ENCODE results near the gene ZFAND2A. TPM values are rescaled to one million over a fixed set of nuclear protein-coding genes. Genes with fewer than 3 reads are reported as not detected.

ZFAND2A gene
- total RNA-seq, 1 experiment from 2014 or later, result 13.7 TPM

GRCh38 chr7:1136841-1137516, 23.0 kb downstream of the ZFAND2A start:
- no peak overlapping the region for H3K27ac ChIP-seq (ENCODE audit: insufficient read length, low read depth, low read length)

More at GRCh38 chr7:1136841-1137516, 23.0 kb downstream of the ZFAND2A start:
- Histone ChIP-seq H2AFZ (ENCODE audit: low read length) (no peak overlapping the region), H2BK5ac (ENCODE audit: insufficient read length, low read length) (no peak overlapping the region), H2BK20ac (ENCODE audit: low read depth, low read length, poor library complexity, severe bottlenecking) (no peak overlapping the region), H2BK15ac (ENCODE audit: low read depth, low read length) (no peak overlapping the region), H3K4me1 (ENCODE audit: insufficient read depth, low read length) (no peaks in the 10 kb centered on the region; the same call in 1 of the 2 replicates), H4K8ac (replicated peaks; ENCODE audit: insufficient read length, low read depth, low read length) (no peak overlapping the region), H3T11ph (ENCODE audit: low read length) (no peak overlapping the region), H3K23me2 (ENCODE audit: insufficient read length, low read depth, low read length, poor library complexity, severe bottlenecking) (peaks cover 9% of the 10 kb centered on the region), H3K56ac (ENCODE audit: insufficient read length, low read depth, low read length) (no peak overlapping the region), H3K18ac (ENCODE audit: insufficient read length, low read depth, low read length) (no peak overlapping the region), H4K20me1 (ENCODE audit: control insufficient read depth, insufficient read depth, insufficient read length) (peaks cover 5% of the 10 kb centered on the region), H3K27me3 (ENCODE audit: insufficient read depth, low read length) (no peaks in the 10 kb centered on the region), H4K5ac (ENCODE audit: insufficient read length, low read depth, low read length) (no peak overlapping the region), H3K23ac (ENCODE audit: insufficient read length, low read depth, low read length) (no peak overlapping the region), H3K14ac (ENCODE audit: insufficient read depth, low read length) (no peak overlapping the region), H2BK12ac (ENCODE audit: insufficient read length, low read depth, low read length) (no peak overlapping the region), H3K4me2 (ENCODE audit: insufficient read depth, insufficient read length, low read length) (peak overlapping the region; percentile 96), H3K79me1 (ENCODE audit: insufficient read depth, low read depth, low read length, poor library complexity, severe bottlenecking) (no peaks in the 10 kb centered on the region), H2BK120ac (ENCODE audit: low read depth, low read length, poor library complexity, severe bottlenecking) (no peak overlapping the region), H3K9me3 (ENCODE audit: control insufficient read depth, low read depth, low read length) (no peaks in the 10 kb centered on the region), H3K9ac (ENCODE audit: extremely low read depth, insufficient read length, low read length) (peak overlapping the region; percentile 16), H3K79me2 (ENCODE audit: insufficient read depth, low read length) (peaks cover 3% of the 10 kb centered on the region; the same call in 1 of the 2 replicates), H4K91ac (ENCODE audit: insufficient read length, low read depth, low read length) (no peak overlapping the region), H2AK5ac (ENCODE audit: insufficient read length, low read length) (no peak overlapping the region), H3K4ac (ENCODE audit: low read depth, low read length) (no peak overlapping the region)
- peak overlapping the region; percentile 77 to 89 for H3K4me3 Mint-ChIP-seq
- H3K36me3 Mint-ChIP-seq (ENCODE audit: insufficient read depth in 1 of 3, low read depth in 3 of 3), result peaks cover 8 to 16% (median 10%) of the 10 kb centered on the region in 3 experiments; a peak in 6 of 7 replicates
- no peaks in the 10 kb centered on the region for H3K27me3 Mint-ChIP-seq (ENCODE audit: low read depth)
- peaks cover 2 to 3% of the 10 kb centered on the region in 2 experiments for H3K9me3 Mint-ChIP-seq
- peaks cover 8 to 9% of the 10 kb centered on the region in 2 experiments for H3K4me1 Mint-ChIP-seq
- WGBS (ENCODE audit: extremely low coverage, insufficient read length, low lambda C conversion rate), result no CpG with 5 or more reads among the region's 9 CpGs
- H3K27ac Mint-ChIP-seq, result peak overlapping the region in 2 of 3 experiments; percentile 34 to 36; a peak in 4 of 7 replicates
- no peak for TF ChIP-seq CTCF (conservative IDR thresholded peaks at IDR 0.05)
- DNase-seq, result peak; percentile 46

Data from H9 (cell line).